ENCODE measurements around the gene DTD1.

GRCh38 chr20:18588574-18588933 lies 700 bp downstream of the DTD1 start:
- no peak for TF ChIP-seq CTCF (conservative IDR thresholded peaks at IDR 0.05; ENCODE audit: low read depth, low read length)
- no peak for TF ChIP-seq EZH2 (IDR thresholded peaks at IDR 0.05; ENCODE audit: borderline replicate concordance, low read depth, low read length, poor library complexity, severe bottlenecking)

All from A673 (cell line).